ENCODE results near the gene CD200R1L. TPM values are rescaled to one million over a fixed set of nuclear protein-coding genes. Genes with fewer than 3 reads are reported as not detected.

CD200R1L gene
- total and polyA plus RNA-seq, 5 experiments from 2014 or later, result not detected

- H3K4me3 Mint-ChIP-seq, result no peak overlapping the region
- ATAC-seq, result no peak
- DNase-seq, result no peak
- POLR2A ChIA-PET, result no interaction called here
- H3K36me3 Mint-ChIP-seq, result peaks cover 0 to 6% (median 4%) of the 10 kb centered on the region in 3 donors
- H3K4me1 Mint-ChIP-seq, result peaks cover 0 to 34% (median 9%) of the 10 kb centered on the region in 4 donors
- no peak overlapping the region for H3K27ac Mint-ChIP-seq
- peaks cover 0 to 2% (median 0%) of the 10 kb centered on the region in 5 donors for H3K27me3 Mint-ChIP-seq
- H3K9me3 Mint-ChIP-seq, result peaks cover 0 to 8% (median 0%) of the 10 kb centered on the region in 9 donors
Observed at GRCh38 chr3:112817271-112817670, 29.4 kb downstream of the CD200R1L start.

- no peak for DNase-seq
- Mint-ChIP-seq H3K4me3 (no peak overlapping the region), H3K9me3 (peaks cover 0 to 8% (median 0%) of the 10 kb centered on the region in 9 donors), H3K36me3 (peaks cover 0 to 6% (median 4%) of the 10 kb centered on the region in 3 donors), H3K27ac (no peak overlapping the region), H3K4me1 (peaks cover 0 to 30% (median 13%) of the 10 kb centered on the region in 4 donors), H3K27me3 (peaks cover 0 to 2% (median 0%) of the 10 kb centered on the region in 5 donors)
- POLR2A ChIA-PET, result no interaction called here
- ATAC-seq, result no peak
Observed at GRCh38 chr3:112815981-112816380, 30.7 kb downstream of the CD200R1L start.

GRCh38 chr3:112814266-112814665, 32.4 kb downstream of the CD200R1L start:
- ATAC-seq, result no peak
- Mint-ChIP-seq H3K4me1 (peaks cover 0 to 29% (median 13%) of the 10 kb centered on the region in 4 donors), H3K27ac (peak overlapping the region in 1 of 10 donors; percentile 1), H3K9me3 (peaks cover 0 to 8% (median 0%) of the 10 kb centered on the region in 9 donors), H3K27me3 (peaks cover 0 to 4% (median 0%) of the 10 kb centered on the region in 5 donors), H3K4me3 (peak overlapping the region in 1 of 10 donors; percentile 17), H3K36me3 (peaks cover 0 to 4% (median 4%) of the 10 kb centered on the region in 3 donors)
- POLR2A ChIA-PET, result no interaction called here
- no peak for DNase-seq

- POLR2A ChIA-PET, result no interaction called here
- Mint-ChIP-seq H3K27me3 (peaks cover 0 to 4% (median 0%) of the 10 kb centered on the region in 5 donors), H3K9me3 (peaks cover 0 to 4% (median 0%) of the 10 kb centered on the region in 9 donors), H3K27ac (peak overlapping the region in 1 of 10 donors; percentile 1), H3K4me1 (peaks cover 0 to 29% (median 13%) of the 10 kb centered on the region in 4 donors), H3K36me3 (peaks cover 0 to 2% (median under 1%) of the 10 kb centered on the region in 3 donors), H3K4me3 (peak overlapping the region in 1 of 10 donors; percentile 2)
- DNase-seq, result no peak
- ATAC-seq, result peak in 1 of 2 donors; percentile 20
Observed at GRCh38 chr3:112813723-112814171, 32.9 kb downstream of the CD200R1L start.

GRCh38 chr3:112813016-112813415, 33.6 kb downstream of the CD200R1L start:
- H3K4me3 Mint-ChIP-seq, result no peak overlapping the region

GRCh38 chr3:112811917-112812660, 34.6 kb downstream of the CD200R1L start:
- no peaks in the 10 kb centered on the region for H3K36me3 Mint-ChIP-seq
- ATAC-seq, result no peak
- no peak overlapping the region for H3K4me3 Mint-ChIP-seq
- peaks cover 0 to 4% (median 0%) of the 10 kb centered on the region in 5 donors for H3K27me3 Mint-ChIP-seq
- H3K27ac Mint-ChIP-seq, result no peak overlapping the region
- no peak for DNase-seq
- H3K9me3 Mint-ChIP-seq, result no peaks in the 10 kb centered on the region
- H3K4me1 Mint-ChIP-seq, result peaks cover 0 to 32% (median 13%) of the 10 kb centered on the region in 4 donors
- POLR2A ChIA-PET, result no interaction called here

More at GRCh38 chr3:112813016-112813415, 33.6 kb downstream of the CD200R1L start:
- DNase-seq (no peak), ATAC-seq (no peak)
- H3K27me3 Mint-ChIP-seq, result peaks cover 0 to 4% (median 0%) of the 10 kb centered on the region in 5 donors
- POLR2A ChIA-PET, result no interaction called here
- H3K9me3 Mint-ChIP-seq, result no peaks in the 10 kb centered on the region
- H3K36me3 Mint-ChIP-seq, result no peaks in the 10 kb centered on the region
- peaks cover 0 to 29% (median 13%) of the 10 kb centered on the region in 4 donors for H3K4me1 Mint-ChIP-seq
- H3K27ac Mint-ChIP-seq, result peak overlapping the region in 1 of 10 donors; percentile 1

- ATAC-seq (no peak), DNase-seq (no peak)
- peaks cover 0 to 4% (median 0%) of the 10 kb centered on the region in 5 donors for H3K27me3 Mint-ChIP-seq
- H3K27ac Mint-ChIP-seq, result no peak overlapping the region
- H3K4me3 Mint-ChIP-seq, result no peak overlapping the region
- no peaks in the 10 kb centered on the region for H3K36me3 Mint-ChIP-seq
- no peaks in the 10 kb centered on the region for H3K9me3 Mint-ChIP-seq
- POLR2A ChIA-PET, result no interaction called here
- H3K4me1 Mint-ChIP-seq, result peaks cover 0 to 32% (median 13%) of the 10 kb centered on the region in 4 donors
Observed at GRCh38 chr3:112811131-112811884, 35.4 kb downstream of the CD200R1L start.

- ATAC-seq, result no peak
- no peak overlapping the region for H3K4me3 Mint-ChIP-seq
Observed at GRCh38 chr3:112810561-112810960, 36.1 kb downstream of the CD200R1L start.

GRCh38 chr3:112808136-112808535, 38.5 kb downstream of the CD200R1L start:
- POLR2A ChIA-PET, result no interaction called here
- H3K27ac Mint-ChIP-seq, result no peak overlapping the region
- DNase-seq, result no peak
- H3K27me3 Mint-ChIP-seq, result peaks cover 0 to 4% (median 0%) of the 10 kb centered on the region in 5 donors
- no peak overlapping the region for H3K4me3 Mint-ChIP-seq
- no peaks in the 10 kb centered on the region for H3K9me3 Mint-ChIP-seq
- H3K4me1 Mint-ChIP-seq, result peaks cover 4 to 24% (median 9%) of the 10 kb centered on the region in 4 donors
- H3K36me3 Mint-ChIP-seq, result no peaks in the 10 kb centered on the region
- no peak for ATAC-seq

More at GRCh38 chr3:112810561-112810960, 36.1 kb downstream of the CD200R1L start:
- H3K4me1 Mint-ChIP-seq, result peaks cover 0 to 32% (median 13%) of the 10 kb centered on the region in 4 donors
- no peaks in the 10 kb centered on the region for H3K36me3 Mint-ChIP-seq
- H3K27me3 Mint-ChIP-seq, result peaks cover 0 to 4% (median 0%) of the 10 kb centered on the region in 5 donors
- POLR2A ChIA-PET, result no interaction called here
- H3K27ac Mint-ChIP-seq, result no peak overlapping the region
- DNase-seq, result no peak
- no peaks in the 10 kb centered on the region for H3K9me3 Mint-ChIP-seq

- H3K36me3 Mint-ChIP-seq, result no peaks in the 10 kb centered on the region
- H3K4me3 Mint-ChIP-seq, result no peak overlapping the region
- peaks cover 5 to 24% (median 11%) of the 10 kb centered on the region in 4 donors for H3K4me1 Mint-ChIP-seq
- DNase-seq (no peak), ATAC-seq (no peak)
- H3K27me3 Mint-ChIP-seq, result peaks cover 0 to 4% (median 0%) of the 10 kb centered on the region in 5 donors
- no peak overlapping the region for H3K27ac Mint-ChIP-seq
- POLR2A ChIA-PET, result no interaction called here
- H3K9me3 Mint-ChIP-seq, result no peaks in the 10 kb centered on the region
Observed at GRCh38 chr3:112807685-112808084, 39.0 kb downstream of the CD200R1L start.

GRCh38 chr3:112806903-112807302, 39.8 kb downstream of the CD200R1L start:
- ATAC-seq, result no peak

GRCh38 chr3:112805126-112805525, 41.5 kb downstream of the CD200R1L start:
- H3K4me1 Mint-ChIP-seq, result peaks cover 7 to 29% (median 16%) of the 10 kb centered on the region in 4 donors

More at GRCh38 chr3:112806903-112807302, 39.8 kb downstream of the CD200R1L start:
- Mint-ChIP-seq H3K4me3 (no peak overlapping the region), H3K36me3 (no peaks in the 10 kb centered on the region), H3K27me3 (peaks cover 0 to 4% (median 0%) of the 10 kb centered on the region in 5 donors), H3K4me1 (peaks cover 7 to 24% (median 16%) of the 10 kb centered on the region in 4 donors), H3K27ac (no peak overlapping the region), H3K9me3 (no peaks in the 10 kb centered on the region)
- no peak for DNase-seq
- POLR2A ChIA-PET, result no interaction called here

More at GRCh38 chr3:112805126-112805525, 41.5 kb downstream of the CD200R1L start:
- H3K36me3 Mint-ChIP-seq, result no peaks in the 10 kb centered on the region
- H3K27me3 Mint-ChIP-seq, result no peaks in the 10 kb centered on the region
- H3K9me3 Mint-ChIP-seq, result no peaks in the 10 kb centered on the region
- ATAC-seq (no peak), DNase-seq (no peak)
- H3K4me3 Mint-ChIP-seq, result no peak overlapping the region
- H3K27ac Mint-ChIP-seq, result no peak overlapping the region
- POLR2A ChIA-PET, result no interaction called here
